ENCODE data around the gene TRMU. TPM values are rescaled to one million over a fixed set of nuclear protein-coding genes. Genes with fewer than 3 reads are reported as not detected.
"Not testable (repeated sequence)": the region's sequence is repeated elsewhere in the genome, so short reads cannot be mapped to it uniquely, and the experiment has no call there.

TRMU gene
- total and polyA plus RNA-seq, 2 experiments from 2014 or later, result 38.0 to 40.9 TPM

- Histone ChIP-seq H3K79me2 (no peaks in the 10 kb centered on the region), H3K36me3 (replicated peaks; ENCODE audit: insufficient read depth, low read depth) (no peaks in the 10 kb centered on the region), H3K9me2 (replicated peaks; ENCODE audit: insufficient read depth) (no peaks in the 10 kb centered on the region), H3K4me3 (no peak overlapping the region), H3K4me1 (ENCODE audit: insufficient read depth) (no peaks in the 10 kb centered on the region), H4K20me1 (ENCODE audit: insufficient read depth, poor library complexity, severe bottlenecking) (no peaks in the 10 kb centered on the region), H2AFZ (no peak overlapping the region), H3K4me2 (no peak overlapping the region), H3K27me3 (no peaks in the 10 kb centered on the region), H3K9me3 (ENCODE audit: low read depth) (no peaks in the 10 kb centered on the region), H3K27ac (no peak overlapping the region)
- 67% methylated on average over 2 of the region's 2 CpGs for WGBS (ENCODE audit: low lambda C conversion rate, missing lambda C conversion rate)
- no peak for DNase-seq (ENCODE audit: low spot score)
- no peak for TF ChIP-seq EZH2 (IDR thresholded peaks at IDR 0.05; ENCODE audit: borderline replicate concordance)
- no peak for TF ChIP-seq EZH2phosphoT487 (IDR thresholded peaks at IDR 0.05; ENCODE audit: low read depth, severe bottlenecking, unreplicated experiment)
- TF ChIP-seq, protein P1, sequence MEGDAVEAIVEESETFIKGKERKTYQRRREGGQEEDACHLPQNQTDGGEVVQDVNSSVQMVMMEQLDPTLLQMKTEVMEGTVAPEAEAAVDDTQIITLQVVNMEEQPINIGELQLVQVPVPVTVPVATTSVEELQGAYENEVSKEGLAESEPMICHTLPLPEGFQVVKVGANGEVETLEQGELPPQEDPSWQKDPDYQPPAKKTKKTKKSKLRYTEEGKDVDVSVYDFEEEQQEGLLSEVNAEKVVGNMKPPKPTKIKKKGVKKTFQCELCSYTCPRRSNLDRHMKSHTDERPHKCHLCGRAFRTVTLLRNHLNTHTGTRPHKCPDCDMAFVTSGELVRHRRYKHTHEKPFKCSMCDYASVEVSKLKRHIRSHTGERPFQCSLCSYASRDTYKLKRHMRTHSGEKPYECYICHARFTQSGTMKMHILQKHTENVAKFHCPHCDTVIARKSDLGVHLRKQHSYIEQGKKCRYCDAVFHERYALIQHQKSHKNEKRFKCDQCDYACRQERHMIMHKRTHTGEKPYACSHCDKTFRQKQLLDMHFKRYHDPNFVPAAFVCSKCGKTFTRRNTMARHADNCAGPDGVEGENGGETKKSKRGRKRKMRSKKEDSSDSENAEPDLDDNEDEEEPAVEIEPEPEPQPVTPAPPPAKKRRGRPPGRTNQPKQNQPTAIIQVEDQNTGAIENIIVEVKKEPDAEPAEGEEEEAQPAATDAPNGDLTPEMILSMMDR (IDR thresholded peaks at IDR 0.05; ENCODE audit: poor library complexity), result no peak
Observed at GRCh38 chr22:46402505-46402904, 67.0 kb downstream of the TRMU start.

GRCh38 chr22:46403880-46404279 lies 68.4 kb downstream of the TRMU start:
- not testable (repeated sequence) for H3K9me3 ChIP-seq (ENCODE audit: low read depth); H3K4me2 ChIP-seq; H3K4me1 ChIP-seq (ENCODE audit: insufficient read depth); H3K27me3 ChIP-seq; H3K4me3 ChIP-seq; H4K20me1 ChIP-seq (ENCODE audit: insufficient read depth, poor library complexity, severe bottlenecking); H3K36me3 ChIP-seq (replicated peaks; ENCODE audit: insufficient read depth, low read depth); H3K79me2 ChIP-seq; H2AFZ ChIP-seq; DNase-seq (ENCODE audit: low spot score); H3K9me2 ChIP-seq (replicated peaks; ENCODE audit: insufficient read depth); H3K27ac ChIP-seq
- 91% methylated on average over 6 of the region's 7 CpGs for WGBS (ENCODE audit: low lambda C conversion rate, missing lambda C conversion rate)

DNA sequence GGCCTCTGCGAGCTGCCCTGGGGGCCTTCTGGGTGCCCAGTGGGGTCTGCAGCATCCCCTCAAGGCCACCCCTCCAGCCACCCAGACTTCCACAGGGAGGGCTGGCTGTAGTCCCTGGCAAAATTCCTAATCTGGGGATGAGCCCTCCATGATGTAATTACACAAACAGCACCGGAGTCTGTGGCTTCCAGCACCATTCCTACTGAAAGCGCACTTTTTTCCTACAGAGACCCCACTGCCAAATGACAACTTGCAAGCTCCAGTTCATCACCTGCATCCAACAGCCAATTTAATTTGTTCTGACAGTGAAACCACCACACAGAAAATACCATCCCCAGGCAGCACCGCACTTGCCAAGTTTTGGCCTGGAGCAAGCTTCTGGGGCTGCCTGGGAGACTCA lies 70.4 kb downstream of the TRMU start:
- Histone ChIP-seq H3K27me3 (no peaks in the 10 kb centered on the region), H2AFZ (no peak overlapping the region), H3K4me1 (ENCODE audit: insufficient read depth) (no peaks in the 10 kb centered on the region), H3K36me3 (replicated peaks; ENCODE audit: insufficient read depth, low read depth) (no peaks in the 10 kb centered on the region), H3K4me3 (no peak overlapping the region), H3K27ac (no peak overlapping the region), H3K9me3 (ENCODE audit: low read depth) (no peaks in the 10 kb centered on the region), H4K20me1 (ENCODE audit: insufficient read depth, poor library complexity, severe bottlenecking) (no peaks in the 10 kb centered on the region), H3K79me2 (no peaks in the 10 kb centered on the region), H3K9me2 (replicated peaks; ENCODE audit: insufficient read depth) (no peaks in the 10 kb centered on the region), H3K4me2 (no peak overlapping the region)
- TF ChIP-seq, protein P1 (IDR thresholded peaks at IDR 0.05; ENCODE audit: poor library complexity), result no peak
- TF ChIP-seq EZH2 (IDR thresholded peaks at IDR 0.05; ENCODE audit: borderline replicate concordance), result no peak
- TF ChIP-seq EZH2phosphoT487 (IDR thresholded peaks at IDR 0.05; ENCODE audit: low read depth, severe bottlenecking, unreplicated experiment), result no peak
- WGBS (ENCODE audit: low lambda C conversion rate, missing lambda C conversion rate), result 89% methylated on average over 4 of the region's 4 CpGs
- DNase-seq (ENCODE audit: low spot score), result no peak

GRCh38 chr22:46406349-46406748 lies 70.8 kb downstream of the TRMU start:
- Histone ChIP-seq H3K27me3 (no peaks in the 10 kb centered on the region), H3K9me3 (ENCODE audit: low read depth) (no peaks in the 10 kb centered on the region)

More at GRCh38 chr22:46406349-46406748, 70.8 kb downstream of the TRMU start:
- no peak for DNase-seq (ENCODE audit: low spot score)
- Histone ChIP-seq H4K20me1 (ENCODE audit: insufficient read depth, poor library complexity, severe bottlenecking) (no peaks in the 10 kb centered on the region), H3K4me1 (ENCODE audit: insufficient read depth) (no peaks in the 10 kb centered on the region), H3K79me2 (no peaks in the 10 kb centered on the region), H2AFZ (no peak overlapping the region), H3K36me3 (replicated peaks; ENCODE audit: insufficient read depth, low read depth) (no peaks in the 10 kb centered on the region), H3K4me2 (no peak overlapping the region), H3K27ac (no peak overlapping the region), H3K4me3 (no peak overlapping the region), H3K9me2 (replicated peaks; ENCODE audit: insufficient read depth) (no peaks in the 10 kb centered on the region)
- no peak for TF ChIP-seq EZH2 (IDR thresholded peaks at IDR 0.05; ENCODE audit: borderline replicate concordance)
- TF ChIP-seq, protein P1 (IDR thresholded peaks at IDR 0.05; ENCODE audit: poor library complexity), result no peak
- WGBS (ENCODE audit: low lambda C conversion rate, missing lambda C conversion rate), result 95% methylated on average over 8 of the region's 8 CpGs

Data from hepatocyte (in vitro differentiated cells).